ENCODE data around the gene USP34. TPM values are rescaled to one million over a fixed set of nuclear protein-coding genes. Genes with fewer than 3 reads are reported as not detected.
A peak's percentile ranks its signal among the peaks of the same experiment; 100 is the strongest.

USP34 gene
- total RNA-seq, 2 experiments from 2014 or later, result 89.8 to 95.6 TPM

DNA sequence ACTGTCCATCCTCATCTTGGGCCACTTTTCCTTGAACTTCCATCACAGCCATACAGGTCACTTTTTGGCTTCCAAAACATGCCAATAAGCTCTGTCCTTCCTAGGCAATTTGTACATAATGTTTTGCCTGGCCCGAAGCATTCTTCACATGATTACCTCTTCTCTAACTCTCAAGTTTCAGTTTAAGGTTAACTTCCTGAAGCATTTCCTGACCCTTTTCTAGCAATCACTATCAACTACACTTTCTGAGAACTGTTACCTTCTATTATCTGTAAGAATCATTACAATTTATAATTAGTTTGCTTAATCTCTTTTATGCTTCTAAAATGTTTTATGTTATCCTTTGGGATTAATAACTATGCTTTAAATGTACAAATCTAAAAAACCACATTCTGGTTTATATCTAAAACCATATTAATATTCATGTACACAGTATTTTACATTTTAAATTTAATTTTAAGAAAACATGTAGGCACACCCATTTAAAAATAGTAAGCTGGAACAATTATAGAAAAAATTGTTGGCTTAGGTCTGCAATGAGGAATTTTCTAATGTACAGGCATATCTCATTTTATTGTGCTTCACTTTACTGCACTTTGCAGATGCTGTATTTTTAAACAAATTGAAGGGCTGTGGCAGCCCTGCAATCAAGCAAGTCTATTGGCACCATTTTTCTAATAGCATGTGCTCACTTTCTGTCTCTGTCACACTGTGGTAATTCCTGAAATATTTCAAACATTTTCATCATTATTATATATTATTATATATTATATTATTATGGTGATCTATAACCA is 232.5 kb downstream of the USP34 start:
- POLR2A ChIA-PET, result no interaction called here
- CTCF ChIA-PET, result interaction anchor here (0.6 to 2.4 kb wide), 8 partner anchors 12 to 62 kb away, joined by 3 to 5 read pairs (median 3); no protein-coding TSS in a partner anchor
- Mint-ChIP-seq H3K27ac (peak overlapping the region; percentile 88), H3K36me3 (ENCODE audit: low read depth) (peaks cover 35% of the 10 kb centered on the region), H3K4me3 (no peak overlapping the region), H3K9me3 (no peaks in the 10 kb centered on the region), H3K27me3 (no peaks in the 10 kb centered on the region), H3K4me1 (peaks cover 30% of the 10 kb centered on the region)
- peak; percentile 7 for DNase-seq

DNA sequence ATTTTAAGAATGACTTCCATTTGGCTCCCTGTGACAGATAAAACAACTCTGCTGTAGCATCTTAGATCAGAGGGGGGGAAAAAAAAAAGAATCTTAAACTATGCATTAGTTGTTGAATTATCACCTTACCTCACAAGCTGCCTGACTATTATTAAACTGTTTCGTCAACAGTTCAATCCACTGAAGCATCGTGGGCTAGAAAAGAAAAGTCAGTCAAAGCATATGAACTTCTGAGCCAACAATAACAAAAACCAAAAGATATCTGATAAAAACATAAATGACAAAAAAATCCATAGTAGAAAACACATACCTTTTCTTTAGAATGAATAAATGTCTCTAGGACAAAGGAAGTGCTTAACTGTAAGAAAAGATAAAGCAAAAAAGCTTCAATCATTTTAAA is 235.2 kb downstream of the USP34 start:
- Mint-ChIP-seq H3K27me3 (no peaks in the 10 kb centered on the region), H3K27ac (no peak overlapping the region), H3K9me3 (no peaks in the 10 kb centered on the region), H3K4me3 (no peak overlapping the region), H3K36me3 (ENCODE audit: low read depth) (peaks cover 36% of the 10 kb centered on the region), H3K4me1 (peaks cover 25% of the 10 kb centered on the region)
- POLR2A ChIA-PET, result interaction anchor here (0.6 kb wide), 1 partner anchor 31 kb away, joined by 7 read pairs; no protein-coding TSS in a partner anchor
- DNase-seq, result no peak
- CTCF ChIA-PET, result interaction anchor here (0.9 kb wide), 1 partner anchor 9 kb away, joined by 3 read pairs; no protein-coding TSS in a partner anchor

DNA sequence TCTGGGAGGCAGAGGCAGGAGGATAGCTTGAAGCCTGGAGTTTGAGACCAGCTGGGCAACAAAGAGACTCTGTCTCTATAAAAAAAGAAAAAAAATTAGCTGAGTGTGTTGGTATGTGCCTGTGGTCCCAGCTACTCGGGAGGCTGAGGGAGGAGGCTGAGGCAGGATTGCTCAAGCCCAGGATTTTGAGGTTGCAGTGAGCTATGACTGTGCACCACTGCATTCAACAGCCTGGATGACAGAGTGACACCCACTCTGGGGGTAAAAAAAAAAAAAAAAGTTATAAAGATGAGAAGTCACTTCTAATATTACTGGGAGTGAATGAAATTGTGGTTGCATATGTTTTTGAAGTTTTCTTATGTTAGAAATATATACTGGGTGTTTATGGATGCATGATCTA is 237.3 kb downstream of the USP34 start:
- H3K27me3 Mint-ChIP-seq, result no peaks in the 10 kb centered on the region
- no peak overlapping the region for H3K27ac Mint-ChIP-seq
- H3K9me3 Mint-ChIP-seq, result no peaks in the 10 kb centered on the region
- no peak for DNase-seq
- no peak overlapping the region for H3K4me3 Mint-ChIP-seq
- CTCF ChIA-PET, result interaction anchor here (1.1 to 2.0 kb wide), 3 partner anchors 10 to 25 kb away, joined by 4 to 7 read pairs (median 5); no protein-coding TSS in a partner anchor
- peaks cover 18% of the 10 kb centered on the region for H3K4me1 Mint-ChIP-seq
- POLR2A ChIA-PET, result no interaction called here
- H3K36me3 Mint-ChIP-seq (ENCODE audit: low read depth), result peaks cover 37% of the 10 kb centered on the region

DNA sequence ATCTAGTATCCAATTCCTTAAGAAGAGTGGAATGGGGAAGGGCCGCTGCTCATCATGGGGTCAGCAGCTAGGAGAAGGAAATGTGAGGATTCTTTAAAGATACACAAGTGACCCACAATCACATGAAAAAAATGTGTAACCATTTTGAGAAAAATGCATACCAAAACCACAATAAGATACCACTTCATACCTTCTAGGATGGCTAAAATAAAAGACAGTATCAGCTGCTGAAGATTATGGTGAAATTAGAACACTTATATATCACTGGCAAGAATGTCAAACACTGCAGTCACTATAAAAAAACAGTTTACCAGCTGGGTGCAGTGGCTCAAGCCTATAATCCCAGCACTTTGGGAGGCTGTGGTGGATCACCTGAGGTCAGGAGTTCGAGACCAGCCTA is 241.0 kb downstream of the USP34 start:
- Mint-ChIP-seq H3K27ac (no peak overlapping the region), H3K9me3 (no peaks in the 10 kb centered on the region), H3K4me3 (no peak overlapping the region), H3K27me3 (no peaks in the 10 kb centered on the region), H3K4me1 (peaks cover 9% of the 10 kb centered on the region), H3K36me3 (ENCODE audit: low read depth) (peaks cover 48% of the 10 kb centered on the region)
- POLR2A ChIA-PET, result no interaction called here
- DNase-seq, result no peak
- CTCF ChIA-PET, result interaction anchor here (0.8 to 1.3 kb wide), 2 partner anchors 8 to 18 kb away, joined by 3 to 5 read pairs; no protein-coding TSS in a partner anchor

DNA sequence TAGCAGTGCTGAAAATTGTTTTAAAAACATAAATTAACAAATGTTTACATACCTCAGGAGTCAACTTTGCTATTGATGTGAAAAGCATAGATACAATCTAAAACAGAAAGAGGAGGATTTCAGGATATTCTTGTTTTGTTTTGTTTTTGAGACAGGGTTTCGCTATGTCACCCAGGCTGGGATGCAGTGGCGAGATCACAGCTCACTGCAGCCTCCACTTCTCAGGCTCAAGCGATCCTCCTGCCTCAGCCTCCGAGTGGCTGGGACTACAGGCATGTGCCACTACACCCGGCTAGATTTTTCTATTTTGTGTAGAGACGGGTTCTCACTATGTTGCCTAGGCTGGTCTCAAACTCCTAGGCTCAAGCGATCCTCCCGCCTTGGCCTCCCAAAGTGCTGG is 248.3 kb downstream of the USP34 start:
- H3K27me3 Mint-ChIP-seq, result no peaks in the 10 kb centered on the region
- no peak for DNase-seq
- H3K36me3 Mint-ChIP-seq (ENCODE audit: low read depth), result peaks cover 59% of the 10 kb centered on the region
- H3K27ac Mint-ChIP-seq, result no peak overlapping the region
- peaks cover 6% of the 10 kb centered on the region for H3K4me1 Mint-ChIP-seq
- ChIA-PET CTCF (no interaction called here), POLR2A (no interaction called here)
- H3K9me3 Mint-ChIP-seq, result no peaks in the 10 kb centered on the region
- H3K4me3 Mint-ChIP-seq, result no peak overlapping the region

DNA sequence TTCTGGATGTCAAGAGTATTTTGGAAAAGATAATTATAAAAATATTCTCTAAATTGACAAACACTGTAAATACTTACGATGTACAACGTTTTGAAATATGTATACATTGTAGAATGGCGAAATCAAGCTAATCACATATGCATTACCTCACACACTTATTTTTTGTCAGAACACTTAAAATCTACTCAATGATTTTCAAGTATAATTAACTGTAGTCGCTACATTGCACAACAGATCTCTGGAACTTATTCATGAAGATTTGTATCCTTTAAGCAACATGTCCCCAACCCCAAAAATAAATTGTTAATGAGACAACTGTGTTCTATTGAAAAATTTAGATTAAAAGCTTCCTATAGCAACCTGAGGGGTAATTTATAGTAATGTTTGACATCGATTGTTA is 249.1 kb downstream of the USP34 start:
- Mint-ChIP-seq H3K9me3 (no peaks in the 10 kb centered on the region), H3K4me3 (no peak overlapping the region), H3K36me3 (ENCODE audit: low read depth) (peaks cover 56% of the 10 kb centered on the region), H3K27me3 (no peaks in the 10 kb centered on the region), H3K27ac (no peak overlapping the region), H3K4me1 (peaks cover 6% of the 10 kb centered on the region)
- POLR2A ChIA-PET, result no interaction called here
- CTCF ChIA-PET, result interaction anchor here (0.5 to 1.1 kb wide), 3 partner anchors 8 to 174 kb away, joined by 3 to 6 read pairs (median 3); no protein-coding TSS in a partner anchor
- no peak for DNase-seq

DNA sequence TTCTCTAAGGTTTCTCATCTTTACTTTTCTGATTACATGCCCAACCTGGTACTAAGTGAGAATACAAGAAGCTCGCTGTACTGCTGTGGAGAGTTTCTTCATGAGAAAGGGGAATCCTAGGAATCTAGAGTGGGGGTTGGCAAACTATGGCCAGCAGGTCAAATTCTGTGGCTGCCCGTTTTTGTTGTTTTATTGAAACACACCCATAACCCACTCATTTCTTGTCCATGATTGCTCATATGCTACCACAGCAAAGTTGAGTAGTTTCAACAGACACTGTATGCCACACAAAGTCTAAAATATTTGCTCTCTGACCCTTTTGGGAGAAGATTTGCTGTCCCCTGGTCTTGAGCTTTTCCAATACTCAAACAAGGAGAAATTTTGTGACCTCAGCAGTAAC is 250.1 kb downstream of the USP34 start:
- Mint-ChIP-seq H3K4me1 (no peaks in the 10 kb centered on the region), H3K36me3 (ENCODE audit: low read depth) (peaks cover 50% of the 10 kb centered on the region), H3K9me3 (no peaks in the 10 kb centered on the region), H3K27me3 (no peaks in the 10 kb centered on the region), H3K4me3 (no peak overlapping the region), H3K27ac (no peak overlapping the region)
- no peak for DNase-seq
- CTCF ChIA-PET, result interaction anchor here (1.1 to 1.2 kb wide), 2 partner anchors 9 to 10 kb away, joined by 3 read pairs; no protein-coding TSS in a partner anchor
- POLR2A ChIA-PET, result no interaction called here

DNA sequence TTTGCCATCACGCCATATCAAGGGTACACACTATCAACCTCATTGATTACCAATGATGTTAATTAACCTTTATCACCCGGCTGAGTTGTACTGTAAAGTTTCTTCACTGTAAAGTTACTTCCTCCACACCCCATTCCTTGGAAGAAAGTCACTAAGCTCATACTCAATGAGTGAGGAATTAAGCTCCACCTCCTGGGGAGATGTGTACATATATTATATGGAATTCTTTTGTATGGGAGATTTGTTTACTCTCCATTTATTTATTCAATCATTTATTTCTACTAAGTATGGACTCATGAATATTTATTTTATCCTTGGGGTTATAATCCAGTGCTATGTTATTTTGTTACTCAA is 252.1 kb downstream of the USP34 start:
- H3K9me3 Mint-ChIP-seq, result no peaks in the 10 kb centered on the region
- no peak for DNase-seq
- no peak overlapping the region for H3K4me3 Mint-ChIP-seq
- POLR2A ChIA-PET, result no interaction called here
- CTCF ChIA-PET, result interaction anchor here (1.1 kb wide), 1 partner anchor 12 kb away, joined by 4 read pairs; no protein-coding TSS in a partner anchor
- H3K4me1 Mint-ChIP-seq, result no peaks in the 10 kb centered on the region
- H3K36me3 Mint-ChIP-seq (ENCODE audit: low read depth), result peaks cover 53% of the 10 kb centered on the region
- no peaks in the 10 kb centered on the region for H3K27me3 Mint-ChIP-seq
- no peak overlapping the region for H3K27ac Mint-ChIP-seq

DNA sequence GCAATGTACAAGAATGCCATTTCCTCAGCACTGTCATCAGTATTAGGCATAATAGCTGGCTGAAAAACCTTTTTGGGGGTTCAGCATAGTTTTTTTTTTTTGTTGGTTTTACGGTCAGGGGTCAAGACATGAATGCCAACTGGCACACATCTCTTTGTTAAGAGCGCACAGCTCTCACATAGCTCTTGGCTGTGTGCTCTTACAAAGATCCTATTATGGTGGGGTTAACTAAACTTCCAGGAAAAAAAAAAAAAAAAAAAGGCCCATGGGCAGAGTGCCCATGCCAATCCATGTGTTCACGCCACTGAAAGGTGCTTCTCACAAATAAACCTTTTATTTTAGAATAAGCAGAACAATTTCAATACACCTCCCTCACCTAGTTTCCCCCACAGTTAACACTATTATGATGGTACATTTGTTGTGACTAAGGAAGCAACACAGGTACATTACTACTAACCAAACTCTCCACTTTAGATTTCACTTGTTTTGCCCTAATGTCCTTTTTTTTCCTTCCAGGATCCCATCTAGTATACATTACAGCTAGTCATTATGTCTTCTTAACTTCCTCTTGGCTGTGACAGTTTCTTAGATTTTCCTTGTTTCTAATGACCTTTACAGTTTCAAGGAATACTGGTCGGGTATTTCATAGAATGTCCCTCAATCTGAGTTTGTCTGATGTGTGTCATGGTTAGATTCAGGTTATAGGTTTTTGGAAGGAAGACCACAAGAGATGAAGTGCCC is 252.6 kb downstream of the USP34 start:
- ChIA-PET POLR2A (no interaction called here), CTCF (interaction anchor here (1.1 kb wide), 1 partner anchor 11 kb away, joined by 4 read pairs; no protein-coding TSS in a partner anchor)
- Mint-ChIP-seq H3K4me3 (no peak overlapping the region), H3K36me3 (ENCODE audit: low read depth) (peaks cover 53% of the 10 kb centered on the region), H3K4me1 (no peaks in the 10 kb centered on the region), H3K27ac (no peak overlapping the region), H3K9me3 (no peaks in the 10 kb centered on the region), H3K27me3 (no peaks in the 10 kb centered on the region)
- no peak for DNase-seq

DNA sequence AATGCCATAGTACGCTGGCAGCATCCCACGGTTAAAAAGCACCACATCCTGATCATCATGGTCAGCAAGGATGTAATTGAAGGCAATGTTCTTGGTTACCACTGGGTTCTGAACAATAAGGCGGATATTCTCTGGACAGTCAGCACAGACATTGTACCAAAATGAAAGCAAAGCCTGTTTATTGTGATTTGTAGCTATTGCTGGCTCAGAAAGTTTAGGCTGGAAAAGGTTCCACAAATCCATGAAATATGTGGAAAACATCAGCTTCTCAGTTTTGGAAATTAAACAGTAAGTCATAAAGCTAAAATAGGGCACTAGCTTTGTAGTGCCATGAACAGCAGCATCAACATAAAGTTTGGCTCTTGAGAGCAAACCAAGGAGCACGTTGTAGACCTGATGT is 256.7 kb downstream of the USP34 start:
- POLR2A ChIA-PET, result no interaction called here
- CTCF ChIA-PET, result interaction anchor here (0.7 to 1.4 kb wide), 4 partner anchors 9 to 27 kb away, joined by 3 read pairs; no protein-coding TSS in a partner anchor
- Mint-ChIP-seq H3K4me1 (no peaks in the 10 kb centered on the region), H3K9me3 (no peaks in the 10 kb centered on the region), H3K4me3 (no peak overlapping the region), H3K27ac (no peak overlapping the region), H3K27me3 (no peaks in the 10 kb centered on the region), H3K36me3 (ENCODE audit: low read depth) (peaks cover 26% of the 10 kb centered on the region)
- DNase-seq, result no peak

DNA sequence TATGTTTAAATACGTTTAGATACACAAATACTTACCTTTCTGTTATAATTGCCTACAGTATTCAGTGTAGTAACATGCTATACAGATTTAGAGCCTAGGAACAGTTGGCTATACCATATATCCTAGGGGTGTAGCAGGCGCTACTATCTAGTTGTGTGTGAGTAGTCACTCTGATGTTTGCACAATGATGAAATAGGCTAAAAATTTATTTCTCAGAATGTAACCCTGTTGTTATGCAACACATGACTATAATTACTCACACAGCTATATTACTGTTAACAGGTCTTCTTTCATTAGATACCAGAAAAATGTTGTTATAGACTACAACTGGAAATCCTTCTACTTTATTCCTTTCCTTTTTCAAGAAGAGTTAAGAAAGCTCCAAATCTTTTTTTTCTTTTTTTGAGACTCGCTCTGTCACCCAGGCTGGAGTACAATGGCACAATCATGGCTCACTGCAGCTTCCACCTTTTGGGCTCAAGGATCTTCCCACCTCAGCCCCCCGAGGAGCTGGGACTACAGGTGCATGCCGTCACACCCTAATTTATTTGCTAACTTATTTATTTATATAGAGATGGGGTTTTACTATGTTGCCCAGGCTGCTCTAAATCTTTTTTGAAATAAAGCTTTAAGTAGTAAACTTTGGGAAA is 260.4 kb downstream of the USP34 start:
- no peaks in the 10 kb centered on the region for H3K4me1 Mint-ChIP-seq
- ChIA-PET POLR2A (interaction anchor here (0.6 kb wide), 1 partner anchor 12 kb away, joined by 5 read pairs; no protein-coding TSS in a partner anchor), CTCF (interaction anchor here (1.0 to 1.6 kb wide), 2 partner anchors 10 to 45 kb away, joined by 3 read pairs; no protein-coding TSS in a partner anchor)
- H3K27ac Mint-ChIP-seq, result no peak overlapping the region
- no peaks in the 10 kb centered on the region for H3K9me3 Mint-ChIP-seq
- no peak for DNase-seq
- H3K36me3 Mint-ChIP-seq (ENCODE audit: low read depth), result peaks cover 34% of the 10 kb centered on the region
- H3K27me3 Mint-ChIP-seq, result no peaks in the 10 kb centered on the region
- no peak overlapping the region for H3K4me3 Mint-ChIP-seq

DNA sequence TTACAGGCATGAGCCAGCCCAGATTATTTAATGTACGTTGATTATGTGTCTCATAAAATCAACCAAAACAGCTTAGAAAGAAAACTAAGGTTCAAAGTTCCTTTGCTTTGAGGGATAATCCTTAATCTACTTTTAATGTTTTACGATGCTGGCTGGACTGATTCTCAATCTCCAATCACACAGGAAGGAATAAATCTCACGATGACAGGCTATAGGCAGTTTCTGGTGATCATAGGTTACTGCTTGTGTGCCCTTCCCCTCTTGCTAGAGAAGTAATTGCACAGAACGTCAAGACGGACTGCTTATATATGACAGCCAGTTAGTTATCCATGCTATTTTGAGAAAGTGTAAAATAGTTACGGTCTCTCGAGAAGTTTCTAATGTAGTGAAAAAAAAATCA is 265.8 kb downstream of the USP34 start:
- Mint-ChIP-seq H3K9me3 (no peaks in the 10 kb centered on the region), H3K4me3 (no peak overlapping the region), H3K4me1 (no peaks in the 10 kb centered on the region), H3K36me3 (ENCODE audit: low read depth) (peaks cover 51% of the 10 kb centered on the region), H3K27ac (no peak overlapping the region), H3K27me3 (no peaks in the 10 kb centered on the region)
- no peak for DNase-seq
- ChIA-PET POLR2A (no interaction called here), CTCF (interaction anchor here (0.6 to 1.2 kb wide), 3 partner anchors 12 to 551 kb away, joined by 3 to 5 read pairs (median 3); no protein-coding TSS in a partner anchor)
